SK-N-DZ (cell line): ENCODE data around the gene PFKL.

Experiments used
- DNase-seq: peaks from one replicate; pipeline ENCODE4 v3.0.0-alpha.2; 2015; ENCODE audit warnings: low spot score

Gene PFKL

GRCh38 chr21:44363278-44363677 is 63.4 kb downstream of the PFKL start:
- DNase-seq = no peak

DNA sequence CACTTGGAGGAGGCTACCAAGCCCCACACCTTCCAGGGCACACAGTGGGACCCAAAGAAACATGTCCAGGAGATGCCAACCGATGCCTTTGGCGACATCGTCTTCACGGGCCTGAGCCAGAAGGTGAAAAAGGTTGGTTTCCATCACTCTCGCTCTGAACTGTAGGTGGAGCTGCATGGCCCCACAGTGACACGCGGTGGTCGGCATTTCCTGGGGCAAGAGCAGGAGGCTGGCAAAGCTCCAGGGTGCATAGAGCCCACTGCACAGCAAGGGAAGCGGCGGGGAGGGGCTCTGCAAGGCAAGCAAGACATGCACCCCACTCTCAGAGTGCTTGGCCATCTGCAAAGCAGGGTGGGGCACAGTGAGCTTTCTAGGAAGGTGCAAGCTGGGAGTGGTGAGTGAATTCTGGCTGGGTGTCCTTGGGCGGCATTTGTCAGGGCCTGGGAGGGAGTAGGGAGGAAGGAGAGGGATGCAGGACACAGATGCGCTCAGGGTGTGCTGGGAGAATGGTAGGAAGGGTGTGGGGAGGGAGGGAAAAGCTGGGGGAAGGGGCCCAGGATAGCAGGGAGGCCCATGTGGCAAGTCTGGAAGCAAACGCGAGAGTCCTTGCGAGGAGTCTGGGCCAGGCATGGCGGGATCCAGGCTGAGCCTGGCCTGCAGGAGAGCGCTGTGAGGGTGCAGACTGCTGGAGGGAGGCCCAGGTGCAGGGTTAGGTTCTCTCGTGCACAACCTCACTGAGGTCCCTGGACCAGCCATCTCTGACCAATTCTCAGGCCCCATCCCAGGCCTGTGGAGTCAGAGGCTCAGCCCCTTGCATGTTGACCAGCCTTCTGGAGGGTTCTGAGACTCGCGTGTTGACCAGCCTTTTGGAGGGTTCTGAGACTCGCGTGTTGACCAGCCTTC is 64.5 kb downstream of the PFKL start:
- no peak for DNase-seq

DNA sequence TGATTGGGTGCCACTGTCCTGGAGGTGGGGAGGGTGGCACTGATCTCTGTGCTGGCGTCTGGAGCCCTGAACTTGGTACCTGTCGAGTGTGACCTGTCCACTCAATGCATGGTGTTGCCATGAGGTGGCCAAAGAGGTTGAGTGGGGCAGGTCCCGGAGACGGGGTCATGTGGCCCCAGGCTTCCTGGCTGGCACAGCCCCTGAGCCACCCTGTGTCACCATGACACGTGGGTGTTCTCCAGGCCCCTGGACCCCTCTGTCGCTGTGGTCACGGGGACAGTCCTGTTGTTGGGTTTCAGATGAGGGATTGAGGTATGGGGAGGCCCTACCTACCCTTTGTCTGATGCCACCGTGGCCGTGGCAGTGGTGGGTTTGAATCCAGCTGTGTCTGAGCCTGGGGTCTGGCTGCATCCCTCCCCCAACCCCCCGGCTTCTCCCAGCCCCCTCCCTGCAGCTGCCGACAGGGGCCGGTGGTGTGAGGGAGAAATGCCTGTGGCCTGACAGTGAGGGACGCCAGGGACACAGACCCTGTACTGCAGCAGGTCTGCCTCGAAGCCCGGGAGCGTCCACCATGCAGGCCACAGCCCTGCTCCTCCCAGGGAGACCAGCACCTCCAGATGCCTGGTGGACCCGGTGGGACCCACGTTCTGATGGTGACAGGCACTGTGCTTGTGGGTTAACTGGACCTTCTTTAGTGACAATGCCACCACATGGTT is 65.6 kb downstream of the PFKL start:
- no peak for DNase-seq

- no peak for DNase-seq
These were observed 66.2 kb downstream of the PFKL start for GRCh38 chr21:44365967-44366585.

- no peak for DNase-seq
These were observed 66.8 kb downstream of the PFKL start for GRCh38 chr21:44366586-44367211.

DNA sequence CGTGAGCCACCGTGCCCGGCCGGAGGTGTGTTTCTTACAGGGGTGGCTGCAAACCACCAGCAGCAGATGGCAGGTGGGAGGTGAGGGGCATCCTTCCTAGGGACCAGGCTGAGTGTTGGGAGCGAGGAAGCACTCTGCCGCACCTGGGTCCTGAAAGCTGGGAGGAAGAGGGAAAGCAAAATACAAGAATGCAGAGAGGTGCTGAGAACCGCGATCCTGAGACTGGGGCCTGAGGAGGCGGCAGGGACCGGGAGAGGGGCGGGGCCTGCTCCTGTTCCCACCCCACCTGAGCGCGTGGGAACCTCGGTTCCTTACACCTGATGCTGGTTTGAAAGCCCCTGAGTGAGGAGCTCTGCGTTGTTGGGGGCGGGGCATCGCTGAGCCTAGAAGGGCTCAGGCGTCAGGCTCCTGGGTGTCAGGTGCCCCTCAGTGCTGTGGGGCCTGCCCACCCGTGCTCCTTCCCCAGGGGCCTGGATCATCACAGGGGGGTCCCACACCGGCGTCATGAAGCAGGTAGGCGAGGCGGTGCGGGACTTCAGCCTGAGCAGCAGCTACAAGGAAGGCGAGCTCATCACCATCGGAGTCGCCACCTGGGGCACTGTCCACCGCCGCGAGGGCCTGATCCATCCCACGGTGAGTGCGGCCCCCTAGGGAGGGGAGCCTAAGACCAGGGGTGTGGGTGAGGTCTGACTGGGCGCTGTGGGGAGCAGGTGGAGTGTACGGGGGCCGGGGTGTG is 69.0 kb downstream of the PFKL start:
- DNase-seq = no peak

DNA sequence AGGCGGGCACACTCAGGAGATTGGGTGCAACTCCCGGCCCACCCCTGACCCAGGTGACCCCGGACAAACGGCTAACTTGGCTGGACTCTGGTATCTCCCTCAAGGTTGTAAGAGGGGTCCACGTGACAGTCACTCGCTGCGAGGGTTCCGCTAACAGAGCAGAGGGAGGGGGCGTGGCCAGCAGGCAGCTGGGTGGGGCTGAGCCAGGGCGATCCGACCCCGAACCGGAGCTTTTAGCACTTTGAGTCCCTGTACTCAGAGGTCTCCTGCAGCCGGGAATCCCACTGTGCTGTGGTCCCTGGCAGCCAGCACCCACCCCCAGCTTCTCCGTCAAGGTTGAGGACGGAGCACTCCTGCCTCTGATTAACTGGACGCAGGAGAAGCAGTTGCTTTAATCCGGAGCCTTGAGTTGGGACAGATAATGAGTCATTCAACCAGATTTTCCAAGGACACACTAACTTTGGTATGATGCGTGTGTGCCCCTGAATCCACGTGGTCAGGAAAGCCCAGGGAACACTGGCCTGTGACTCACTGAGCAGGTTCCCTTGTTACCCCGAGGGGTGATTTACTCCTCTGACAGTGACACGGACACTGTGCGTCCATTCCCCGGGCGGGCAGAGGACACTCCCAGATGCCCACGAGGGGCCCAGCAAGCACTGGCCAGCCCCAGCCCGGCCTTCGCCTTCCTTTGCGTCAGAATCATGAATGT is 70.3 kb downstream of the PFKL start:
- no peak for DNase-seq

GRCh38 chr21:44370786-44371410 is 71.0 kb downstream of the PFKL start:
- no peak for DNase-seq

DNA sequence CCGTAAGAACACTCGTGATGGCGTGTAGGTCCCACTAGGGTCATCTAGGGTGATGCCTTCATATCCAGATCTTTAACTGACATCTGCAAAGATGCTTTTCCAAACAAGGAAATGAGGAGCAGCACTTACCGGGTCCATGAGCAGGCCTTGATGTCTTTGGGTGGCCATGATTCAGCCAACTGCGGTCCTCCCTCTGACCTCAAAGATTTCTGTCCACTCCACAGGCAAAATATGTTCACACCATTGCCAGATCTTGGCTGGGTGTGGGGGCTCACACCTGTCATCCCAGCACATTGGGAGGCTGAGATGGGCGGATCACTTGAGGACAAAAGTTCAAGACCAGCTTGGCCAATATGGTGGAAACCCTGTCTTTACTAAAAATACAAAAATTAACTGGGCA is 71.7 kb downstream of the PFKL start:
- DNase-seq = no peak

DNA sequence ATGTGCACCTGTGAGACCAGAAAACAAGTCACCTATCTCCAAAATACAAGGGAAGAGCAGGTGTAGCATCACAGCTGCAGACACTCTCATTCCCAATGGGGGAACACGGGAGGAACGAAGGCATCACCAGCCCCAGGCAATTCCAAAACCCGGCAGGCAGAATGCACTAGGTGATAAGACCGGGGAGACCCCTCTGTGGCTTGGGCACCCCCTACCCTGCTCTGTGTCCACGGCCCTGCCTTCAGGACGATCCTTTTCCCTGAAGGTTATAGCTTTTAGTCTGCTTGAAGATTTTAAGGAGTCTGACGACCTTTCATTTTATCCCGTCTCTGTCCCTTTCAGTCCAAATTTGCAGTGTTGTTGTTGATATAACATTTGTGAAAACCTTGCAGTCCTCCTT is 72.8 kb downstream of the PFKL start:
- DNase-seq = no peak

DNA sequence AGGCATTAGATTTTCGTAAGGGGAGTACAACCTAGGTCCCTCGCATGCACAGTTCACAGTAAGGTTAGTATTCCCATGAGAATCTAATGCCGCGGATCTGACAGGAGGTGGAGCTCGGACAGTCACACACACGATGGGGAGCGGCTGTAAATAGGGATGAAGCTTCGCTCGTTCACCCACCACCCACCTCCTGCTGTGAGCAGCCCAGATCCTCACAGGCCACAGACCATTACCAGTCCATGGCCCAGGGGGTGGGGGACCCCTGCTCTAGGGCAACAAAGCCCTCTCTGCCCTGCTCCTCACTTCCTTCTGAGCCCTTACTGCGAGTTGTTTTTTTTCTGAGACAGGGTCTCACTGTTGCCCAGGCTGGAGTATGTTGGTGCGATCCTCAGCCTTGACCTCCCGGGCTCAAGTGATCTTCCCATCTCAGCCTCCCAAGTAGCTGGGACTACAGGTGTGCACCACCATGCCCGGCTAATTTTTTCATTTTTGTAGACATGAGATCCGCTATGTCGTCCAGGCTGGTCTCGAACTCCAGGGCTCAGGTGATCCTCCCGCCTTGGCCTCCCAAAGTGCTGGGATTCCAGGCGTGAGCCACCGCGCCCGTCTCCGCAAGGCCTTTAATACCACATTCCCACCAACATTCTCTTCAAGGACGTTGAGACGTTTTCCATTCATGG is 74.9 kb downstream of the PFKL start:
- no peak for DNase-seq

GRCh38 chr21:44375281-44375651 is 75.4 kb downstream of the PFKL start:
- DNase-seq = no peak

DNA sequence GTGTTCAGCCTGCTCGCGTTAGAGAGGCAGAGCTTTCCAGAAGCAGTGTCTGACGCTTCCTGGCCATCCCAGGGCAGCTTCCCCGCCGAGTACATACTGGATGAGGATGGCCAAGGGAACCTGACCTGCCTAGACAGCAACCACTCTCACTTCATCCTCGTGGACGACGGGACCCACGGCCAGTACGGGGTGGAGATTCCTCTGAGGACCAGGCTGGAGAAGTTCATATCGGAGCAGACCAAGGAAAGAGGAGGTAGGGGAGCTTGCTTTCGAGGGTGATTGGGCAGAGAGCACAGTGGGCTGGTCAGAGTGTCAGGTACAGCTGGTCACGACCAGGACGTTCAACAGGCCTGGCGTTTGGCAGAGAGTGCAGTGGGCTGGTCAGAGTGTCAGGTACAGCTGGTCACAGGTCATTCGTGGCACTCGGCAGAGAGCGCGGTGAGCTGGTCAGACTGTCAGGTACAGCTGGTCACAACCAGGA is 75.9 kb downstream of the PFKL start:
- DNase-seq = no peak

DNA sequence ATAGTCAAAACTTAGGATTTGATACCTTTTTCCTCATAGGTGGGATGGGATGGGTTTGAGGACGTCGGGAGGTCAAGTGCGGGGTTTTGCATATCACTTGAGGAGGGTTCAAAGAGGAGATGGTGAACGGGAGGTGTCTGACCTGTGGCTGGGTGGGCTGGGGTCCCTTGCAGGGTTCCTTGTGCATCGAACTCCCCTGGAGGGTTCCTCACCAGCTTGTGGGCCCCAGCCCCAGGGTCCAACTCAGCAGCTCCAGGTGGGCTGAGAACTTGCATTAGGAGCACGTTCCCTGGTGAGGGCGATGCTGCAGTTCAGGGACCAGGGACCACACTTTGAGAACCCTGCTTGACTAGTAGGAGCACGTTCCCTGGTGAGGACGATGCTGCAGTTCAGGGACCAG is 76.8 kb downstream of the PFKL start:
- DNase-seq = no peak
